ENCODE measurements around the gene PICALM. TPM values are rescaled to one million over a fixed set of nuclear protein-coding genes. Genes with fewer than 3 reads are reported as not detected.

PICALM gene
- total and polyA plus RNA-seq, 10 of the 15 experiments (the other 5 are each of a cell fraction or from before 2014, with no cell fraction given) = 4.3 to 150 (median 41.8) TPM

DNA sequence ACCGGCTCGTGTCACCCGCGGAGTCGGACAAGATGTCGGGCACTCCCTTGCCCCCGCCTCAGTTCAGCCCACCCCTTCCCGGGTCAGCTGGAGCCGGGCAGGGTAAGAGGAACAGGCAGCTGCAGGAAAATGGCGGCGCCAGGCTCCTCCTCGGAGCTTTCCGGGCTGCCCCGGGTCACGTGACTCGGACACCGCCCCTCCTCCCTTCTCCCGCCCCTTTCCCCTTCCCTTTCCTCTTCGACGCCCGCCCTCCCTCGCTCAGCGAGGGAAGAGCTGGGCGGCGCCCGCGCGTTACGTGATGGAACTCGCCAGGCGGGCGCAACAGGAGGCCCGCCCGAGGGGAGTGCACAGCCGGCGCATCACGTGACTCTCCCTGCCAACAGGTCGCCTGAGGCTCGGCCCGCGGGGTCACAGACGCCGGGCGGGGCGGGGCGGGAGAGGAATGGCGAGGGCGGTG lies at the start of gene PICALM (continued):
- peak; percentile 72 for TF ChIP-seq CREB1 (IDR thresholded peaks at IDR 0.05; ENCODE audit: low read depth)
- peak; percentile 32; the same call in 1 of the 2 replicates for TF ChIP-seq HSF1 (IDR thresholded peaks at IDR 0.05; ENCODE audit: low read depth, low read length)
- no peak for TF ChIP-seq ZZZ3 (IDR thresholded peaks at IDR 0.05; ENCODE audit: control insufficient read depth, insufficient read length, low read depth)
- TF ChIP-seq SPI1 (IDR thresholded peaks at IDR 0.05; ENCODE audit: borderline replicate concordance, insufficient read depth, low read depth, low read length) = peak; percentile 66
- peak; percentile 63; the same call in 1 of the 2 replicates for TF ChIP-seq TAF1 (IDR thresholded peaks at IDR 0.05; ENCODE audit: borderline replicate concordance, low read depth, low read length)
- TF ChIP-seq NFIC (IDR thresholded peaks at IDR 0.05; ENCODE audit: low read depth, low read length) = no peak
- peak in 1 of 2 experiments; percentile 14; a peak in 1 of 4 replicates for TF ChIP-seq EP300 (IDR thresholded peaks at IDR 0.05; ENCODE audit: borderline replicate concordance in 1 of 2, control insufficient read depth in 1 of 2, low read depth in 2 of 2, low read length in 2 of 2)
- no peak for TF ChIP-seq ATF2 (IDR thresholded peaks at IDR 0.05; ENCODE audit: low read length)
- peak in 1 of 2 experiments; percentile 78; a peak in 1 of 3 replicates for TF ChIP-seq EGR1 (IDR thresholded peaks at IDR 0.05; ENCODE audit: borderline replicate concordance in 1 of 2, low read depth in 2 of 2, low read length in 2 of 2)
- TF ChIP-seq BCL11A (IDR thresholded peaks at IDR 0.05; ENCODE audit: low read depth, low read length) = no peak
- 0 out of 2 replicates have a peak, but pooled peaks have one; percentile 30 for TF ChIP-seq PKNOX1 (IDR thresholded peaks at IDR 0.05)
- TF ChIP-seq BHLHE40 (IDR thresholded peaks at IDR 0.05; ENCODE audit: borderline replicate concordance in 1 of 2, low read depth in 2 of 2, low read length in 1 of 2) = peak; percentile 89 to 99
- no peak for TF ChIP-seq NFYA (IDR thresholded peaks at IDR 0.05; ENCODE audit: borderline replicate concordance, low read depth, low read length)
- peak; percentile 53 for TF ChIP-seq RELA (IDR thresholded peaks at IDR 0.05; ENCODE audit: borderline replicate concordance, partially characterized antibody)
- no peak for TF ChIP-seq SREBF1 (IDR thresholded peaks at IDR 0.05; ENCODE audit: low read length)
- TF ChIP-seq, protein P1, sequence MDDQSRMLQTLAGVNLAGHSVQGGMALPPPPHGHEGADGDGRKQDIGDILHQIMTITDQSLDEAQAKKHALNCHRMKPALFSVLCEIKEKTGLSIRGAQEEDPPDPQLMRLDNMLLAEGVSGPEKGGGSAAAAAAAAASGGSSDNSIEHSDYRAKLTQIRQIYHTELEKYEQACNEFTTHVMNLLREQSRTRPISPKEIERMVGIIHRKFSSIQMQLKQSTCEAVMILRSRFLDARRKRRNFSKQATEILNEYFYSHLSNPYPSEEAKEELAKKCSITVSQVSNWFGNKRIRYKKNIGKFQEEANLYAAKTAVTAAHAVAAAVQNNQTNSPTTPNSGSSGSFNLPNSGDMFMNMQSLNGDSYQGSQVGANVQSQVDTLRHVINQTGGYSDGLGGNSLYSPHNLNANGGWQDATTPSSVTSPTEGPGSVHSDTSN (IDR thresholded peaks at IDR 0.05; ENCODE audit: insufficient replicate concordance, low read depth, low read length) = peak; percentile 53
- peak; percentile 42 for TF ChIP-seq NRF1 (conservative IDR thresholded peaks at IDR 0.05; ENCODE audit: low read depth, low read length)
- TF ChIP-seq ELK1 (IDR thresholded peaks at IDR 0.05; ENCODE audit: low read depth, low read length) = no peak
- peak; percentile 93 for TF ChIP-seq HDGF (IDR thresholded peaks at IDR 0.05)

Data from GM12878 (cell line).